Nephron progenitor cell (in vitro differentiated cells): ENCODE measurements around the gene BRI3.

ENCODE experiments used
- DNase-seq: peaks from one replicate; pipeline ENCODE4 v3.0.0; 2021
- H3K27ac Mint-ChIP-seq: 2 replicates; pipeline ENCODE4 v1.8.0; 2021; ENCODE audit warnings: mild to moderate bottlenecking, moderate library complexity, mixed read lengths
- H3K27me3 Mint-ChIP-seq: 2 replicates; pipeline ENCODE4 v1.8.0; 2021; ENCODE audit warnings: mild to moderate bottlenecking, low read depth, mixed read lengths; ENCODE audit not compliant: poor library complexity
- H3K36me3 Mint-ChIP-seq: 2 replicates; pipeline ENCODE4 v1.8.0; 2021; ENCODE audit warnings: low read depth, mixed read lengths
- H3K4me1 Mint-ChIP-seq: 2 replicates; pipeline ENCODE4 v1.8.0; 2021; ENCODE audit warnings: mixed read lengths
- H3K4me3 Mint-ChIP-seq: 2 replicates; pipeline ENCODE4 v1.8.0; 2021; ENCODE audit warnings: mild to moderate bottlenecking, moderate library complexity, mixed read lengths
- H3K9me3 Mint-ChIP-seq: 2 replicates; pipeline ENCODE4 v1.8.0; 2021; ENCODE audit warnings: mild to moderate bottlenecking, moderate library complexity, mixed read lengths
- CTCF ChIP-seq: fragments of 200-600 bp; sonication (generic); IDR thresholded peaks from 2 replicates; pipeline ENCODE4 v1.5.0; 2021; ENCODE audit warnings: antibody characterized with exemption

BRI3 gene, protein sequence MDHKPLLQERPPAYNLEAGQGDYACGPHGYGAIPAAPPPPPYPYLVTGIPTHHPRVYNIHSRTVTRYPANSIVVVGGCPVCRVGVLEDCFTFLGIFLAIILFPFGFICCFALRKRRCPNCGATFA

DNA sequence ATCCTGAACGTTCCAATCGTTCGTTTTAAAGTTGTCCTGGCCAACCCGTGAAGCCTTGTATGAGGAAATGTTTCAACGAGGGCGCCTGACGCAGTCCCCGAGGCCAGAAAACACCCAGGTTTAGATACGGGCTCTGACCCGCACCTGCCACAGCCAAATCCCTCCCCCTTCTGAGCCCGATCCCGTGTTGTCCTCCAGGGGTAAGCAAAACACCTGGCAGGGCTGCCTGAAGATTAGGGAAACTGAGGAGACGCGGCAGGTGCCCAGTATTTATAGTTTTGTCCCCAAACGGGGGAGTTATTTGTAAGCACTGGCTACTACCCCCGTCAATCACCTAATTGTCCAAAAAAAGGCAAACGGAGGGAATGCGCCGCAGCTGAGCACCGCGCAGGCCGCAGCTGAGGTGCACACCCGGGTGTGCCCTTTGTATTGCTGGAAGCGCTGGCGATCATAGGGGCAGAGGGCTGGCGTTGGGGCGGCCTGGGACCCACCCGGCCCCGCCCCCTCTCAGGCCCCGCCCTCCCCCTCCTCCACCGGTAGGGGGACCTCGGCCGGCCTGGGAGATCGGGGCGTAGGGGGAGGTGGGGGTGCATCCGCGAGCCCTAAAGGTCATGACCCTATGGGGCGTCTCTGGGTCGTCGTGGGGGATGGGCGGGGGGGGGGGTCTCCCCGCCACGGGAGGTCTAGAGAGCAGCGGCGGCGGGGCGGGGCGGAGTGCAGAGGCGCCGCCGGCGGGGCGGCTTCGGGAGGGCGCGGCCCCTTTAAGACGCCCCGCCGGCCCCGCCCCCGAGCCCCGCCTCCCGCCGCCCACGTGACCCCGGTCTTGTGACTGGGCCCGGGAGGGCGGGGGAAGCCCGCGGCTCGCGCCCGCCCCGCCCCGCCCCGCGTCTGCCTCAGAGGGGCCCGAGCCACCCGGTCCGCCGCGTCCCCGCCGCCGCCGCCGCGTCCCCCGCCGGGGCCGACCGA, at the start of gene BRI3:
TSS of gene BRI3 (plus strand) at position 896 of the 966 bp plus-strand sequence. CDS start 110 bp downstream, outside the sequence.
- Mint-ChIP-seq H3K27ac (no peak within 1 kb of the TSS), H3K27me3 (no peaks in the 10 kb centered on the region), H3K9me3 (no peaks in the 10 kb centered on the region), H3K4me1 (peaks cover 40% of the 10 kb centered on the region), H3K36me3 (no peaks in the 10 kb centered on the region), H3K4me3 (peak within 1 kb of the TSS; percentile 92)
- DNase-seq: peak; percentile 93
- no peak for TF ChIP-seq CTCF

GRCh38 chr7:98232263-98232585, 49.3 kb upstream of the BRI3 start:
- Mint-ChIP-seq H3K9me3 (no peaks in the 10 kb centered on the region), H3K4me1 (peaks cover 22% of the 10 kb centered on the region)
- no peak for DNase-seq

GRCh38 chr7:98232799-98233198, 48.7 kb upstream of the BRI3 start:
- Mint-ChIP-seq H3K27me3 (no peaks in the 10 kb centered on the region), H3K36me3 (peaks cover 6% of the 10 kb centered on the region), H3K27ac (no peak overlapping the region), H3K4me1 (peaks cover 21% of the 10 kb centered on the region), H3K4me3 (no peak overlapping the region), H3K9me3 (no peaks in the 10 kb centered on the region)
- DNase-seq: no peak
- TF ChIP-seq CTCF: no peak

More at GRCh38 chr7:98232263-98232585, 49.3 kb upstream of the BRI3 start:
- Mint-ChIP-seq H3K36me3 (peaks cover 6% of the 10 kb centered on the region), H3K27me3 (no peaks in the 10 kb centered on the region), H3K27ac (peak overlapping the region; percentile 54), H3K4me3 (no peak overlapping the region)
- TF ChIP-seq CTCF: no peak

DNA sequence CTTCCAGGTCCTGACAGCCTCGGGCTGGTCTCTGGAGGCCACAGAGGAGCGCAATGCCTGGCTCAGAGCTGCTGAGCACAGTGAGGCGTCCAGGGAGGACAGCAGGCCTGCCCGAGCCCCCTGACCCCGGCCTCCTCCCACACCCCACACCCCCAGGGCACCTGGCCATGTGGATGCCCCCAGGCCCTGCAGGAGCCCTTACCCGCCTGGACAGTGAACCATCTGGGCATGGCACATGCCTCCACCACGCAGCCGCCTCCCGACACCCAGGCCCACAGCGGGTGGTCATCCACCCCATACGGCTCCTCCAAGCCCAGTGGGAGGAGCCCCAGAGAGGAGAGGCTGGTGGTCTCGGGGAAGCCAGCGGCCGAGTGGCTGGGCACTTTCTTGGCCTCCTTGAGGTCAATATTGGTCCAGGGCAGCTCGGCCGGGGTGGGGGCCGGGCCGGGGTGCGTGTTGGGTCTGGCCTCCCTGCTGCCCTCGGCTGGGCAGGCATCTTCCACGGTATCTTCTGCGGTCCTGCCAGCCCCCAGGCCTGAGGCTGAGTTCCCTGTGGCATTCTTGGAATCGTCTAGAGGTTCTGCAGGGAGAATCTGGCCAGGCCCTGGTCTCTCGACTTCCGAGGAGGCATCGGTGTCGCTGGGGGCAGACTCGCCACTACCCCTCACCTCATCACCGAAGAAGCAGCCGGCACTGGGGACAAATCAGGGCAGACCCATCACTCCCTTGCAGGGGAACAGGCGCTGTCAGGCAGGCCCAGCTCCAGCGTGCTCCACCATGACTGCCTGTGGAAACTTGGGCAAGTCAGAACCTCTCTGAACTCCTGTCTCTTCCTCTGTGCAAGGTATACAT, 48.0 kb upstream of the BRI3 start:
- Mint-ChIP-seq H3K4me3 (no peak overlapping the region), H3K36me3 (peaks cover 9% of the 10 kb centered on the region), H3K27ac (no peak overlapping the region), H3K9me3 (no peaks in the 10 kb centered on the region), H3K27me3 (no peaks in the 10 kb centered on the region), H3K4me1 (peaks cover 15% of the 10 kb centered on the region)
- no peak for TF ChIP-seq CTCF
- no peak for DNase-seq

DNA sequence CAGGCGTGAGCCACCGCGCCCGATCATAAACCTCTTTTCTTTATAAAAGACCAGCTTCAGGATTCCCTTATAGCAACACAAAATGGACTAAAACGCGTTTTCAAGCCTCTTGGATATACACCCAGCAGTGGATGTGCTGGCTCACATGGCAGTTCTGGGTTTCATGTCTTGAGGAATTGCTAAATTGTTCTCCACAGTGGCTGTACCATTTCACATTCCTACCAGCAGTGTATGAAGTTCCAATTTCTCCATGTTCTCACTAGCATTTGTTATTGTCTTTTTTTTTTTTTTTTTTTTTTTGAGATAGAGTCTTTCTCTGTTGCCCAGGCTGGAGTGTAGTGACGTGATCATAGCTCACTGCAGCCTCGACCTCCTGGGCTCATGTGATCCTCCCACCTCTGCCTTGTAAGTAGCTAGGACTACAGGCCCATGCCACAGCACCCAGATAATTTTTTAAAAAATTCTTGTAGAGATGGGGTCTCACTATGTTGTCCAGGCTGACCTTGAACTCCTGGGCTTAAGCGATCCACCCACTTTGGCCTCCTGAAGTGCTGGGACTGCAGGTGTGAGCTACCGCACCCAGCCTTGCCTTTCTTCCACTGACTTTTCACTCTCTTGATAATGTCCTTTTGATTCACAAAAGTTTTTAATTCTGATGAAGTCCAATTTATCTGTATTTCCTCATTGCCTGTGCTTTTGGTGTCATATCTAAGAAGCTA, 46.9 kb upstream of the BRI3 start:
- Mint-ChIP-seq H3K4me1 (peaks cover 10% of the 10 kb centered on the region), H3K27me3 (no peaks in the 10 kb centered on the region), H3K9me3 (no peaks in the 10 kb centered on the region), H3K36me3 (peaks cover 21% of the 10 kb centered on the region), H3K27ac (no peak overlapping the region), H3K4me3 (no peak overlapping the region)
- DNase-seq: no peak
- no peak for TF ChIP-seq CTCF
